ENCODE results near the gene TBC1D1.

The TBC1D1 gene

GRCh38 chr4:38107818-38108217, 216.9 kb downstream of the TBC1D1 start:
- DNase-seq = no peak

- DNase-seq = no peak
Observed at GRCh38 chr4:38109370-38109769, 218.5 kb downstream of the TBC1D1 start.

GRCh38 chr4:38109896-38110295, 219.0 kb downstream of the TBC1D1 start:
- DNase-seq = no peak

- DNase-seq = no peak
Observed at GRCh38 chr4:38111024-38111423, 220.1 kb downstream of the TBC1D1 start.

GRCh38 chr4:38111717-38112116, 220.8 kb downstream of the TBC1D1 start:
- DNase-seq = no peak

- no peak for DNase-seq
Observed at GRCh38 chr4:38113132-38113531, 222.2 kb downstream of the TBC1D1 start.

- DNase-seq = no peak
Observed at GRCh38 chr4:38113551-38113950, 222.7 kb downstream of the TBC1D1 start.

GRCh38 chr4:38114386-38115150, 223.7 kb downstream of the TBC1D1 start:
- peak; percentile 64 for DNase-seq

GRCh38 chr4:38115601-38116000, 224.7 kb downstream of the TBC1D1 start:
- DNase-seq = no peak

- no peak for DNase-seq
Observed at GRCh38 chr4:38117591-38117990, 226.7 kb downstream of the TBC1D1 start.

GRCh38 chr4:38119668-38120385, 228.9 kb downstream of the TBC1D1 start:
- DNase-seq = no peak

GRCh38 chr4:38120772-38121171, 229.9 kb downstream of the TBC1D1 start:
- DNase-seq = no peak

GRCh38 chr4:38122060-38122459, 231.2 kb downstream of the TBC1D1 start:
- DNase-seq = no peak

GRCh38 chr4:38123555-38123954, 232.7 kb downstream of the TBC1D1 start:
- no peak for DNase-seq

- DNase-seq = no peak
Observed at GRCh38 chr4:38124961-38125360, 234.1 kb downstream of the TBC1D1 start.

- no peak for DNase-seq
Observed at GRCh38 chr4:38125816-38126215, 234.9 kb downstream of the TBC1D1 start.

- no peak for DNase-seq
Observed at GRCh38 chr4:38128478-38129459, 237.9 kb downstream of the TBC1D1 start.

- DNase-seq = no peak
Observed at GRCh38 chr4:38129460-38130227, 238.8 kb downstream of the TBC1D1 start.

GRCh38 chr4:38130884-38131283, 240.0 kb downstream of the TBC1D1 start:
- DNase-seq = no peak

- no peak for DNase-seq
Observed at GRCh38 chr4:38131371-38132091, 240.6 kb downstream of the TBC1D1 start.

- no peak for DNase-seq
Observed at GRCh38 chr4:38132107-38132673, 241.3 kb downstream of the TBC1D1 start.
